Endothelial cell (in vitro differentiated cells): ENCODE data around the gene GNAS. TPM values are rescaled to one million over a fixed set of nuclear protein-coding genes. Genes with fewer than 3 reads are reported as not detected.

Experiments used
- DNase-seq: peaks from one replicate; pipeline ENCODE4 v3.0.0; 2021; ENCODE audit warnings: low spot score
- H3K27ac Mint-ChIP-seq: one replicate; pipeline ENCODE4 v1.8.0; 2021; ENCODE audit warnings: mixed read lengths, inconsistent platforms; ENCODE audit not compliant: unreplicated experiment
- H3K27me3 Mint-ChIP-seq: one replicate; pipeline ENCODE4 v1.8.0; 2021; ENCODE audit warnings: mild to moderate bottlenecking, moderate library complexity, mixed read lengths, inconsistent platforms; ENCODE audit not compliant: unreplicated experiment
- H3K36me3 Mint-ChIP-seq: one replicate; pipeline ENCODE4 v1.8.0; 2021; ENCODE audit warnings: mild to moderate bottlenecking, low read depth, mixed read lengths, inconsistent platforms; ENCODE audit not compliant: unreplicated experiment
- H3K4me1 Mint-ChIP-seq: one replicate; pipeline ENCODE4 v1.8.0; 2021; ENCODE audit warnings: mild to moderate bottlenecking, mixed read lengths, inconsistent platforms; ENCODE audit not compliant: unreplicated experiment
- H3K4me3 Mint-ChIP-seq: one replicate; pipeline ENCODE4 v1.8.0; 2021; ENCODE audit warnings: mild to moderate bottlenecking, mixed read lengths, inconsistent platforms; ENCODE audit not compliant: unreplicated experiment
- H3K9me3 Mint-ChIP-seq: one replicate; pipeline ENCODE4 v1.8.0; 2021; ENCODE audit warnings: mixed read lengths, inconsistent platforms; ENCODE audit not compliant: unreplicated experiment
- total RNA-seq: library from RNA; stranded (reverse); fragmentation: NEBNext Ultra II Directional; extraction: Animal tissue kit (Norgen Biotek cat#: 25700); gene quantifications from one replicate; pipeline ENCODE4 v1.2.1, GENCODE V29; 2021; ENCODE audit not compliant: unreplicated experiment
- TF ChIP-seq, protein P1 (sequence below): fragments of 200-600 bp; sonication (generic); IDR thresholded peaks from one replicate; pipeline ENCODE4 v1.5.0; 2021; ENCODE audit warnings: antibody characterized with exemption; ENCODE audit not compliant: unreplicated experiment

The GNAS gene
- total RNA-seq, 1 donor from 2014 or later, result 1,989 TPM

- DNase-seq, result no peak
- Mint-ChIP-seq H3K4me1 (peaks cover 35% of the 10 kb centered on the region), H3K36me3 (peaks cover 54% of the 10 kb centered on the region), H3K27me3 (peaks cover 2% of the 10 kb centered on the region), H3K9me3 (no peaks in the 10 kb centered on the region), H3K4me3 (peak overlapping the region; percentile 62), H3K27ac (no peak overlapping the region)
- TF ChIP-seq, protein P1, sequence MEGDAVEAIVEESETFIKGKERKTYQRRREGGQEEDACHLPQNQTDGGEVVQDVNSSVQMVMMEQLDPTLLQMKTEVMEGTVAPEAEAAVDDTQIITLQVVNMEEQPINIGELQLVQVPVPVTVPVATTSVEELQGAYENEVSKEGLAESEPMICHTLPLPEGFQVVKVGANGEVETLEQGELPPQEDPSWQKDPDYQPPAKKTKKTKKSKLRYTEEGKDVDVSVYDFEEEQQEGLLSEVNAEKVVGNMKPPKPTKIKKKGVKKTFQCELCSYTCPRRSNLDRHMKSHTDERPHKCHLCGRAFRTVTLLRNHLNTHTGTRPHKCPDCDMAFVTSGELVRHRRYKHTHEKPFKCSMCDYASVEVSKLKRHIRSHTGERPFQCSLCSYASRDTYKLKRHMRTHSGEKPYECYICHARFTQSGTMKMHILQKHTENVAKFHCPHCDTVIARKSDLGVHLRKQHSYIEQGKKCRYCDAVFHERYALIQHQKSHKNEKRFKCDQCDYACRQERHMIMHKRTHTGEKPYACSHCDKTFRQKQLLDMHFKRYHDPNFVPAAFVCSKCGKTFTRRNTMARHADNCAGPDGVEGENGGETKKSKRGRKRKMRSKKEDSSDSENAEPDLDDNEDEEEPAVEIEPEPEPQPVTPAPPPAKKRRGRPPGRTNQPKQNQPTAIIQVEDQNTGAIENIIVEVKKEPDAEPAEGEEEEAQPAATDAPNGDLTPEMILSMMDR, result no peak
Measured at GRCh38 chr20:58910473-58910872, 58.0 kb downstream of the GNAS start.

- H3K27ac Mint-ChIP-seq, result no peak overlapping the region
Measured at GRCh38 chr20:58911309-58911708, 58.8 kb downstream of the GNAS start.

DNA sequence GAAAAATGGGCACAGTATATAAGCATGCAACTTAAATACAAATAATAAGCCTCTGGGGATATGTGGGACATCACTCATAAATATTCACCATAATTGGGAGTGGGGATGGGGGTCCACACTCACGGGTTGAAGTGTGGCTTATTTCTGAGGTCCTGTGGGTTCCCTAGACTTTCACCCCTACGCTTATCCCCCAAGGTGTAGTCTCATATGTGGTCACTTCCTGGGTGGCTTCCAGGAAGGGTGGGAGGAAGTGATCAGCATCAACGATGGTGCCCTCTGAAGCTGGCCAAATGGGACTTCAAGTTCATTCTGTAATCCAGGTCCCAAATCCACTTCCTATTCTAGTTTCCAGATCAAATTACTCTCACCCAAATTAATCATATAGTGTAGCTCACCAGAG lies 59.5 kb downstream of the GNAS start:
- Mint-ChIP-seq H3K4me1 (peaks cover 25% of the 10 kb centered on the region), H3K9me3 (no peaks in the 10 kb centered on the region), H3K27me3 (peaks cover 2% of the 10 kb centered on the region), H3K36me3 (peaks cover 49% of the 10 kb centered on the region), H3K4me3 (no peak overlapping the region), H3K27ac (no peak overlapping the region)
- no peak for DNase-seq
- TF ChIP-seq, protein P1, result no peak

More at GRCh38 chr20:58911309-58911708, 58.8 kb downstream of the GNAS start:
- peaks cover 2% of the 10 kb centered on the region for H3K27me3 Mint-ChIP-seq
- H3K36me3 Mint-ChIP-seq, result peaks cover 49% of the 10 kb centered on the region
- TF ChIP-seq, protein P1, result no peak
- no peaks in the 10 kb centered on the region for H3K9me3 Mint-ChIP-seq
- no peak for DNase-seq
- no peak overlapping the region for H3K4me3 Mint-ChIP-seq
- H3K4me1 Mint-ChIP-seq, result peaks cover 29% of the 10 kb centered on the region

DNA sequence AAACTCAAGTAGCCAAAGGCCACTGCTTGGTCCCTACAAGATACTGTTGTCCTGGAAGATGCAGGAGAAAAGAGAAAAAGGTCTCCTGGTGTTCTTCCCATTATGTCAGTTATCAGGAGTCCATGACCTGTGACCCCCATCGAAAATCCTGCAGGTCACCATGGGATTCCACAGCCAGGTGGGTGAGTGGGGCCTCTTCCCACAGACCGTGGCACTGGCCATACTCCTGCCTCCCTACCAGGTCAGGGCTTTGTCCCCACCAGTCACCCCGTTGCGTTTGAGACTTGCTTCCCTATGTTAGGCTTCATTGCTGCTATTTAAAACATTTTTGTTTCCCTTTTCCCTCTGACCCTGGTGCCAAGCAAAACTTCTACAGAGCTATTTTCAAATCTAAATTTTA lies 60.6 kb downstream of the GNAS start:
- Mint-ChIP-seq H3K27ac (no peak overlapping the region), H3K4me1 (peaks cover 15% of the 10 kb centered on the region), H3K4me3 (no peak overlapping the region), H3K9me3 (no peaks in the 10 kb centered on the region), H3K27me3 (peaks cover 2% of the 10 kb centered on the region), H3K36me3 (peaks cover 43% of the 10 kb centered on the region)
- TF ChIP-seq, protein P1, result no peak
- no peak for DNase-seq

- Mint-ChIP-seq H3K9me3 (no peaks in the 10 kb centered on the region), H3K27me3 (peaks cover 2% of the 10 kb centered on the region), H3K27ac (no peak overlapping the region), H3K4me1 (no peaks in the 10 kb centered on the region), H3K36me3 (no peaks in the 10 kb centered on the region), H3K4me3 (no peak overlapping the region)
- TF ChIP-seq, protein P1, result no peak
- no peak for DNase-seq
Measured at GRCh38 chr20:58918621-58919020, 66.1 kb downstream of the GNAS start.
